Stimulated activated CD4-positive, alpha-beta T cell treated with anti-CD3 and anti-CD28 coated beads, Interleukin-1b, Interleukin-23, amount 100 ng/mL, for 48 hours (primary cell): ENCODE measurements around the gene SLC13A4.
"Not testable (repeated sequence)": the region's sequence is repeated elsewhere in the genome, so short reads cannot be mapped to it uniquely, and the experiment has no call there.

Experiments used
- DNase-seq: peaks from one replicate; pipeline ENCODE4 v3.0.0-alpha.2; 2020

The SLC13A4 gene

GRCh38 chr7:135747366-135747765, 19.4 kb upstream of the SLC13A4 start:
- DNase-seq: no peak

- no peak for DNase-seq
These were observed 17.8 kb upstream of the SLC13A4 start for GRCh38 chr7:135745703-135746312.

- no peak for DNase-seq
These were observed 17.1 kb upstream of the SLC13A4 start for GRCh38 chr7:135744938-135745702.

- no peak for DNase-seq
These were observed 16.1 kb upstream of the SLC13A4 start for GRCh38 chr7:135743907-135744731.

- DNase-seq: no peak
These were observed 14.4 kb upstream of the SLC13A4 start for GRCh38 chr7:135742371-135742770.

GRCh38 chr7:135741905-135742304, 13.9 kb upstream of the SLC13A4 start:
- no peak for DNase-seq

GRCh38 chr7:135740889-135741288, 12.9 kb upstream of the SLC13A4 start:
- no peak for DNase-seq

- not testable (repeated sequence) for DNase-seq
These were observed 9.3 kb upstream of the SLC13A4 start for GRCh38 chr7:135737306-135737647.

GRCh38 chr7:135736586-135737305, 8.8 kb upstream of the SLC13A4 start:
- no peak for DNase-seq

GRCh38 chr7:135734343-135734689, 6.3 kb upstream of the SLC13A4 start:
- no peak for DNase-seq

- DNase-seq: no peak
These were observed 5.8 kb upstream of the SLC13A4 start for GRCh38 chr7:135733603-135734342.

GRCh38 chr7:135731131-135731530, 3.1 kb upstream of the SLC13A4 start:
- no peak for DNase-seq

GRCh38 chr7:135729230-135729629, 1.2 kb upstream of the SLC13A4 start:
- DNase-seq: no peak

GRCh38 chr7:135726911-135727673, 894 bp downstream of the SLC13A4 start:
- no peak for DNase-seq

- no peak for DNase-seq
These were observed 1.7 kb downstream of the SLC13A4 start for GRCh38 chr7:135726276-135726788.

GRCh38 chr7:135723411-135723810, 4.6 kb downstream of the SLC13A4 start:
- DNase-seq: no peak

GRCh38 chr7:135721198-135721820, 6.7 kb downstream of the SLC13A4 start:
- no peak for DNase-seq

GRCh38 chr7:135719688-135720087, 8.3 kb downstream of the SLC13A4 start:
- DNase-seq: no peak

GRCh38 chr7:135718794-135719437, 9.1 kb downstream of the SLC13A4 start:
- DNase-seq: no peak

- no peak for DNase-seq
These were observed 9.8 kb downstream of the SLC13A4 start for GRCh38 chr7:135718219-135718618.

GRCh38 chr7:135717693-135718092, 10.3 kb downstream of the SLC13A4 start:
- no peak for DNase-seq
